Measurements from ENCODE around the gene MED25.

- TF ChIP-seq POLR2A (IDR thresholded peaks at IDR 0.05): no peak
- TF ChIP-seq, protein P1, sequence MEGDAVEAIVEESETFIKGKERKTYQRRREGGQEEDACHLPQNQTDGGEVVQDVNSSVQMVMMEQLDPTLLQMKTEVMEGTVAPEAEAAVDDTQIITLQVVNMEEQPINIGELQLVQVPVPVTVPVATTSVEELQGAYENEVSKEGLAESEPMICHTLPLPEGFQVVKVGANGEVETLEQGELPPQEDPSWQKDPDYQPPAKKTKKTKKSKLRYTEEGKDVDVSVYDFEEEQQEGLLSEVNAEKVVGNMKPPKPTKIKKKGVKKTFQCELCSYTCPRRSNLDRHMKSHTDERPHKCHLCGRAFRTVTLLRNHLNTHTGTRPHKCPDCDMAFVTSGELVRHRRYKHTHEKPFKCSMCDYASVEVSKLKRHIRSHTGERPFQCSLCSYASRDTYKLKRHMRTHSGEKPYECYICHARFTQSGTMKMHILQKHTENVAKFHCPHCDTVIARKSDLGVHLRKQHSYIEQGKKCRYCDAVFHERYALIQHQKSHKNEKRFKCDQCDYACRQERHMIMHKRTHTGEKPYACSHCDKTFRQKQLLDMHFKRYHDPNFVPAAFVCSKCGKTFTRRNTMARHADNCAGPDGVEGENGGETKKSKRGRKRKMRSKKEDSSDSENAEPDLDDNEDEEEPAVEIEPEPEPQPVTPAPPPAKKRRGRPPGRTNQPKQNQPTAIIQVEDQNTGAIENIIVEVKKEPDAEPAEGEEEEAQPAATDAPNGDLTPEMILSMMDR (IDR thresholded peaks at IDR 0.05): no peak
Observed at GRCh38 chr19:49837009-49837310, 18.9 kb downstream of the MED25 start.

Measured in Peyer's patch (tissue), 4 donors.